DND-41 (cell line): ENCODE measurements around the gene AKR1B15.
"Not testable (repeated sequence)": the region's sequence is repeated elsewhere in the genome, so short reads cannot be mapped to it uniquely, and the experiment has no call there.

ENCODE experiments used
- ATAC-seq: fragments of 200-7000 bp; cut with Tn5 transposase; 3 replicates; pipeline ENCODE4 v1.9.1; 2021; ENCODE audit warnings: low read depth; ENCODE audit not compliant: insufficient read depth
- DNase-seq: peaks from one replicate; pipeline ENCODE4 v3.0.0-alpha.2; 2020
- H2AFZ ChIP-seq: 2 replicates; pipeline ENCODE4 v1.6.0; 2012; ENCODE audit warnings: low read depth, low read length
- H3K27ac ChIP-seq: 2 replicates; pipeline ENCODE4 v1.5.1; 2012; ENCODE audit warnings: low read length, inconsistent platforms
- H3K27me3 ChIP-seq: fragments of 200-600 bp; sonication (generic); 2 replicates; pipeline ENCODE4 v1.6.0; 2012; ENCODE audit warnings: low read length, mild to moderate bottlenecking, inconsistent platforms; ENCODE audit not compliant: insufficient read depth, poor library complexity
- H3K36me3 ChIP-seq: 2 replicates; pipeline ENCODE4 v1.5.1; 2012; ENCODE audit warnings: low read length, inconsistent platforms; ENCODE audit not compliant: insufficient read depth
- H3K4me1 ChIP-seq: 2 replicates; pipeline ENCODE4 v1.5.1; 2012; ENCODE audit warnings: mild to moderate bottlenecking, low read length; ENCODE audit not compliant: insufficient read depth
- H3K4me2 ChIP-seq: 2 replicates; pipeline ENCODE4 v1.6.0; 2012; ENCODE audit warnings: mild to moderate bottlenecking, moderate library complexity, low read length, inconsistent platforms; ENCODE audit not compliant: insufficient read depth
- H3K4me3 ChIP-seq, 2 experiments: fragments of 200-600 bp in 1 of 2; shearing (Covaris generic) in 1 of 2; 2 replicates each; pipeline ENCODE4 v1.5.1; 2012 to 2016; ENCODE audit warnings: inconsistent platforms in 2 of 2, low read length in 2 of 2, mild to moderate bottlenecking in 2 of 2, low read depth in 1 of 2, moderate library complexity in 1 of 2
- H3K79me2 ChIP-seq: 2 replicates; pipeline ENCODE4 v1.6.0; 2012; ENCODE audit warnings: low read length, inconsistent platforms; ENCODE audit not compliant: insufficient read depth
- H3K9ac ChIP-seq: 2 replicates; pipeline ENCODE4 v1.6.0; 2012; ENCODE audit warnings: low read depth, mild to moderate bottlenecking, inconsistent platforms, low read length, moderate library complexity
- H3K9me3 ChIP-seq: 2 replicates; pipeline ENCODE4 v1.5.1; 2012; ENCODE audit warnings: low read length, moderate library complexity, mild to moderate bottlenecking, inconsistent platforms; ENCODE audit not compliant: insufficient read depth, severe bottlenecking
- H4K20me1 ChIP-seq: 2 replicates; pipeline ENCODE4 v1.6.0; 2012; ENCODE audit warnings: low read length; ENCODE audit not compliant: insufficient read depth
- EZH2 ChIP-seq: IDR thresholded peaks from 3 replicates; pipeline ENCODE4 v1.6.1; 2012; ENCODE audit warnings: borderline replicate concordance, low read depth, mild to moderate bottlenecking, moderate library complexity, low read length, inconsistent platforms; ENCODE audit not compliant: severe bottlenecking
- TF ChIP-seq, protein P1 (sequence below): IDR thresholded peaks from 2 replicates; pipeline ENCODE4 v1.5.1; 2012; ENCODE audit warnings: borderline replicate concordance, low read length, moderate library complexity, mild to moderate bottlenecking; ENCODE audit not compliant: poor library complexity, severe bottlenecking; ENCODE audit errors: extremely low read depth

The AKR1B15 gene

DNA sequence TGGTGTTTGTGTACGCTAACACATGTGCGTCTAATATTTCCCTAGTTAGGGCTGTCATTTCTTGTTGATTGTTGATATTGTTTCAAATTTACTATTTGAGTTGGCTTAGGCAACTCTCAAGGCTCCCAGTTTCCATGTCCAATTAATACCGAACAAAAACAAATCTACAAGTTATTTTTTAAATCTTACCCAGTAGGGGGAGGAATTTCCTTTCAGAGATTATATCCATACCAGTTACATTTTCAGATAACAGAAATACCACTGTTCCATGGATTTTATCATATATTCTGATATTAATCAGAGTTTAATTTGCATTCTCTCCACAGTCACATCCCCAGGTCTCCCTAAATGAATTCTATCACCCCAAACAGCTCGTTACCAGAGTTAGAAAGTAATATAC is 28.8 kb upstream of the AKR1B15 start:
- Histone ChIP-seq H3K9me3 (no peaks in the 10 kb centered on the region), H3K4me1 (no peaks in the 10 kb centered on the region), H3K4me3 (no peak overlapping the region), H2AFZ (no peak overlapping the region), H3K27ac (no peak overlapping the region), H3K36me3 (no peaks in the 10 kb centered on the region), H3K79me2 (no peaks in the 10 kb centered on the region), H4K20me1 (no peaks in the 10 kb centered on the region), H3K27me3 (peaks cover 4% of the 10 kb centered on the region), H3K4me2 (no peak overlapping the region), H3K9ac (no peak overlapping the region)
- DNase-seq = no peak
- ATAC-seq = no peak
- TF ChIP-seq EZH2 = no peak
- TF ChIP-seq, protein P1, sequence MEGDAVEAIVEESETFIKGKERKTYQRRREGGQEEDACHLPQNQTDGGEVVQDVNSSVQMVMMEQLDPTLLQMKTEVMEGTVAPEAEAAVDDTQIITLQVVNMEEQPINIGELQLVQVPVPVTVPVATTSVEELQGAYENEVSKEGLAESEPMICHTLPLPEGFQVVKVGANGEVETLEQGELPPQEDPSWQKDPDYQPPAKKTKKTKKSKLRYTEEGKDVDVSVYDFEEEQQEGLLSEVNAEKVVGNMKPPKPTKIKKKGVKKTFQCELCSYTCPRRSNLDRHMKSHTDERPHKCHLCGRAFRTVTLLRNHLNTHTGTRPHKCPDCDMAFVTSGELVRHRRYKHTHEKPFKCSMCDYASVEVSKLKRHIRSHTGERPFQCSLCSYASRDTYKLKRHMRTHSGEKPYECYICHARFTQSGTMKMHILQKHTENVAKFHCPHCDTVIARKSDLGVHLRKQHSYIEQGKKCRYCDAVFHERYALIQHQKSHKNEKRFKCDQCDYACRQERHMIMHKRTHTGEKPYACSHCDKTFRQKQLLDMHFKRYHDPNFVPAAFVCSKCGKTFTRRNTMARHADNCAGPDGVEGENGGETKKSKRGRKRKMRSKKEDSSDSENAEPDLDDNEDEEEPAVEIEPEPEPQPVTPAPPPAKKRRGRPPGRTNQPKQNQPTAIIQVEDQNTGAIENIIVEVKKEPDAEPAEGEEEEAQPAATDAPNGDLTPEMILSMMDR = no peak

DNA sequence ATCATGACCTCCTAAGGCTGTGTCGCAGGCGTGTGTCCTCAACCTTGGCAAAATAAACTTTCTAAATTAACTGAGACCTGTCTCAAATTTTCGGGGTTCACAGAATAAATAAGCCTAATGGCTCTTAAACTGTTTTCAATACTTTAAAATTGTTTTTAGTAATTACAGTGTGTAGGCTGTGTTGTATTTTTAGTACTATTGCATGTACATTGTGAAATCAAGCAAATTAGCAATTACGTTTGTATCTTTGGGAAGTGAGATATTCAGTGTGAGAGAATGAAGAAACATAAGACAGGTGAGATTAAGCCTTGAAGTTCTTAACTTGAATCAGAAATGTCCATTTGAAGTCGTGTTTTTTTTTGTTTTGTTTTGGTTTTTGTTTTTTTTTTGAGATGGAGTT is 26.3 kb upstream of the AKR1B15 start:
- Histone ChIP-seq H3K4me1 (no peaks in the 10 kb centered on the region), H2AFZ (no peak overlapping the region), H3K4me2 (no peak overlapping the region), H3K4me3 (no peak overlapping the region), H3K79me2 (no peaks in the 10 kb centered on the region), H3K36me3 (no peaks in the 10 kb centered on the region), H4K20me1 (no peaks in the 10 kb centered on the region), H3K9ac (no peak overlapping the region), H3K27ac (no peak overlapping the region), H3K27me3 (peaks cover 2% of the 10 kb centered on the region), H3K9me3 (no peaks in the 10 kb centered on the region)
- no peak for DNase-seq
- no peak for ATAC-seq
- TF ChIP-seq, protein P1 = no peak
- no peak for TF ChIP-seq EZH2

DNA sequence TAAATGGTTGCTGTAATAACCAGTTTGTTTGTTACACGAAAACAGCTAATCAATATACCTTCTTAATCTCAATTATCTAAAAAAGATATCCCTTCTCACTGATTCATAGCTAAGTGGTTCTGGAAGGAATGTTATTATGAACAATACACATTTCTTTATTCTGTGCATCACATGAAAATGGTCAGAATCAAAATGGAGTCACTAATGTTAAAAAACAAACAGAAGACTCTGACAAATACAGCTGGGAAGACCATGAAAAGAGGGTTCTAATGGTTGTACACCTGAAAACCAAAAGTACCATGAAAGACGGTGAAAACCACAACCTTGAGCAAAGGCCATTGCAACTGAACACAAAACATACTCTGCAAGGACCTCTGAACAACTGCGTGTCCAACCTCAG is 23.5 kb upstream of the AKR1B15 start:
- H3K27ac ChIP-seq, H3K4me3 ChIP-seq, H2AFZ ChIP-seq, H3K9me3 ChIP-seq, H3K4me2 ChIP-seq, H4K20me1 ChIP-seq, H3K79me2 ChIP-seq, H3K36me3 ChIP-seq, H3K4me1 ChIP-seq, ATAC-seq, H3K9ac ChIP-seq, DNase-seq: not testable (repeated sequence)
- H3K27me3 ChIP-seq = peaks cover 11% of the 10 kb centered on the region

DNA sequence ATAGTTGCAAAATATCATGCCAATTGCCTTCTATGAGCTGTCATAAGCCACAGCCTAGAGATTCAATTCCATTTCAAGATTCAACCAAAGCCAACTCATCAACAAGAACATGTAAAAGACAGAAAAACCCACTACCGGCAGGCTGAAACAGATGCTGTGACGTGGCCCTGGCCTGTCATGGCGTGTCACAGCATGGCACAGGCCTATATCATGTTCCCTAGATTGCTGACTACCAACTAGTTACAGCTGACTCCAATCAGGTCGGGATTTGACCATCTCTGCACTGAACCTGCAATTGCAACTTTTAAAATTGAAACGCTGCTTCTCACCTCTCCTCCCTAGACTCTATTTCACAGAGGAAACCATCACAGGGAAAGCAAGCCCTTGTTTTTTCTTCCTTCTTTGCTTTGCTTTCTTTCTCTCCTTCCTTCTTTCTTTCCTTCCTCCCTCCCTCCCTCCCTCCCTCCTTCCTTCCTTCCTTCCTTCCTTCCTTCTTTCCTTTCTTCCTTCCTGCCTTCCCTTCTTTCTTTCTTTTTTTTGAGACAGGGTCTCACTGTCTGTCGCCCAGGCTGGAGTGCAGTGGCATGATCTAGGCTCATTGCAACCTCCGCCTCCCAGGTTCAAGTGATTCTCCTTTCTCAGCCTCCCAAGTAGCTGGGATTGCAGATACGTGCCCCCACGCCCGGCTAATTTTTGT is 22.2 kb upstream of the AKR1B15 start:
- not testable (repeated sequence) for DNase-seq, H4K20me1 ChIP-seq, H3K4me2 ChIP-seq, H3K9ac ChIP-seq, H3K4me1 ChIP-seq, H2AFZ ChIP-seq, H3K36me3 ChIP-seq, H3K27ac ChIP-seq, H3K79me2 ChIP-seq, H3K4me3 ChIP-seq, ATAC-seq, H3K9me3 ChIP-seq
- H3K27me3 ChIP-seq = peaks cover 11% of the 10 kb centered on the region
